ENCODE results near the gene HNMT. TPM values are rescaled to one million over a fixed set of nuclear protein-coding genes. Genes with fewer than 3 reads are reported as not detected.

The HNMT gene
- total and polyA plus RNA-seq, 2 of the 13 experiments (the other 11 are each of a cell fraction or from before 2014, with no cell fraction given): 279 to 309 TPM

DNA sequence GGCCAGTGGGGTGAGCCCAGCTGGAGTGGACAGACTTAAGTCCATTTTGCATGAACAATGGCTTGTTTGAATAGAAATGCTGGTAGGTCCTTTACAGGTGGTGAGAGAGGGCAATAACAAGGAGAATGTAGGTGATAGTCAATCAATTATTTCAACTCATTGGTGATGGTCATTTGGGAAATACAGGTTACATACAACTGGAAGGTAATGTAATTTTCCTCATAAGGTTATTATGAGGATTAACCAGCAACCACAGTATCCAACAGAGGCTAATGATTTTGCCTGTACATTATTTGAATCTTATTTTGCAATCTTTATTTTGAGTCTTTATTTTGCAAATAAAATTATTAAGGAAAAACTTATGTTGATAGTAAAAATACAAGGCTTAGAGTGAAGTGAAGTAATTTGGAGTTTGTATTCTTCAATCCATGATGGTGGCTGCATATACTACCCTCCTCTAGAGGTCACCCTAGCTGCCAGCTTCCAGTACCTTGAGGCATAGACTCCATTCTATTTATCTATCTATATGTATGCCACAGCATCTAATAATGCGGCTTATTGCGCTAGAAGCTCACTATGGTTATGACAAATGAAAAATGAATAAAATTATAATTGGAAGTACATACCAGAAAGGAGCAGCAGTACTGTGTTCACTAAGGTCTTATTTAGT is 20.5 kb upstream of the HNMT start (continued):
- TF ChIP-seq, protein P1, sequence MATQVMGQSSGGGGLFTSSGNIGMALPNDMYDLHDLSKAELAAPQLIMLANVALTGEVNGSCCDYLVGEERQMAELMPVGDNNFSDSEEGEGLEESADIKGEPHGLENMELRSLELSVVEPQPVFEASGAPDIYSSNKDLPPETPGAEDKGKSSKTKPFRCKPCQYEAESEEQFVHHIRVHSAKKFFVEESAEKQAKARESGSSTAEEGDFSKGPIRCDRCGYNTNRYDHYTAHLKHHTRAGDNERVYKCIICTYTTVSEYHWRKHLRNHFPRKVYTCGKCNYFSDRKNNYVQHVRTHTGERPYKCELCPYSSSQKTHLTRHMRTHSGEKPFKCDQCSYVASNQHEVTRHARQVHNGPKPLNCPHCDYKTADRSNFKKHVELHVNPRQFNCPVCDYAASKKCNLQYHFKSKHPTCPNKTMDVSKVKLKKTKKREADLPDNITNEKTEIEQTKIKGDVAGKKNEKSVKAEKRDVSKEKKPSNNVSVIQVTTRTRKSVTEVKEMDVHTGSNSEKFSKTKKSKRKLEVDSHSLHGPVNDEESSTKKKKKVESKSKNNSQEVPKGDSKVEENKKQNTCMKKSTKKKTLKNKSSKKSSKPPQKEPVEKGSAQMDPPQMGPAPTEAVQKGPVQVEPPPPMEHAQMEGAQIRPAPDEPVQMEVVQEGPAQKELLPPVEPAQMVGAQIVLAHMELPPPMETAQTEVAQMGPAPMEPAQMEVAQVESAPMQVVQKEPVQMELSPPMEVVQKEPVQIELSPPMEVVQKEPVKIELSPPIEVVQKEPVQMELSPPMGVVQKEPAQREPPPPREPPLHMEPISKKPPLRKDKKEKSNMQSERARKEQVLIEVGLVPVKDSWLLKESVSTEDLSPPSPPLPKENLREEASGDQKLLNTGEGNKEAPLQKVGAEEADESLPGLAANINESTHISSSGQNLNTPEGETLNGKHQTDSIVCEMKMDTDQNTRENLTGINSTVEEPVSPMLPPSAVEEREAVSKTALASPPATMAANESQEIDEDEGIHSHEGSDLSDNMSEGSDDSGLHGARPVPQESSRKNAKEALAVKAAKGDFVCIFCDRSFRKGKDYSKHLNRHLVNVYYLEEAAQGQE (IDR thresholded peaks at IDR 0.05; ENCODE audit: borderline replicate concordance in 1 of 2, low read depth in 1 of 2, low read length in 2 of 2): no peak
- TF ChIP-seq, protein P2, sequence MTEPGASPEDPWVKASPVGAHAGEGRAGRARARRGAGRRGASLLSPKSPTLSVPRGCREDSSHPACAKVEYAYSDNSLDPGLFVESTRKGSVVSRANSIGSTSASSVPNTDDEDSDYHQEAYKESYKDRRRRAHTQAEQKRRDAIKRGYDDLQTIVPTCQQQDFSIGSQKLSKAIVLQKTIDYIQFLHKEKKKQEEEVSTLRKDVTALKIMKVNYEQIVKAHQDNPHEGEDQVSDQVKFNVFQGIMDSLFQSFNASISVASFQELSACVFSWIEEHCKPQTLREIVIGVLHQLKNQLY (CRISPR knock-in tag; IDR thresholded peaks at IDR 0.05): 0 out of 2 replicates have a peak, but pooled peaks have one; percentile 2
- TF ChIP-seq HNF4A (CRISPR knock-in tag; IDR thresholded peaks at IDR 0.05): no peak
- peak in 1 of 2 experiments; percentile 31; a peak in 1 of 4 replicates for TF ChIP-seq POLR2A (IDR thresholded peaks at IDR 0.05; ENCODE audit: insufficient read depth in 1 of 2, low read depth in 2 of 2, low read length in 2 of 2)
- TF ChIP-seq, protein P3, sequence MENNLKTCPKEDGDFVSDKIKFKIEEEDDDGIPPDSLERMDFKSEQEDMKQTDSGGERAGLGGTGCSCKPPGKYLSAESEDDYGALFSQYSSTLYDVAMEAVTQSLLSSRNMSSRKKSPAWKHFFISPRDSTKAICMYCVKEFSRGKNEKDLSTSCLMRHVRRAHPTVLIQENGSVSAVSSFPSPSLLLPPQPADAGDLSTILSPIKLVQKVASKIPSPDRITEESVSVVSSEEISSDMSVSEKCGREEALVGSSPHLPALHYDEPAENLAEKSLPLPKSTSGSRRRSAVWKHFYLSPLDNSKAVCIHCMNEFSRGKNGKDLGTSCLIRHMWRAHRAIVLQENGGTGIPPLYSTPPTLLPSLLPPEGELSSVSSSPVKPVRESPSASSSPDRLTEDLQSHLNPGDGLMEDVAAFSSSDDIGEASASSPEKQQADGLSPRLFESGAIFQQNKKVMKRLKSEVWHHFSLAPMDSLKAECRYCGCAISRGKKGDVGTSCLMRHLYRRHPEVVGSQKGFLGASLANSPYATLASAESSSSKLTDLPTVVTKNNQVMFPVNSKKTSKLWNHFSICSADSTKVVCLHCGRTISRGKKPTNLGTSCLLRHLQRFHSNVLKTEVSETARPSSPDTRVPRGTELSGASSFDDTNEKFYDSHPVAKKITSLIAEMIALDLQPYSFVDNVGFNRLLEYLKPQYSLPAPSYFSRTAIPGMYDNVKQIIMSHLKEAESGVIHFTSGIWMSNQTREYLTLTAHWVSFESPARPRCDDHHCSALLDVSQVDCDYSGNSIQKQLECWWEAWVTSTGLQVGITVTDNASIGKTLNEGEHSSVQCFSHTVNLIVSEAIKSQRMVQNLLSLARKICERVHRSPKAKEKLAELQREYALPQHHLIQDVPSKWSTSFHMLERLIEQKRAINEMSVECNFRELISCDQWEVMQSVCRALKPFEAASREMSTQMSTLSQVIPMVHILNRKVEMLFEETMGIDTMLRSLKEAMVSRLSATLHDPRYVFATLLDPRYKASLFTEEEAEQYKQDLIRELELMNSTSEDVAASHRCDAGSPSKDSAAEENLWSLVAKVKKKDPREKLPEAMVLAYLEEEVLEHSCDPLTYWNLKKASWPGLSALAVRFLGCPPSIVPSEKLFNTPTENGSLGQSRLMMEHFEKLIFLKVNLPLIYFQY (CRISPR knock-in tag; IDR thresholded peaks at IDR 0.05; ENCODE audit: borderline replicate concordance): 0 out of 2 replicates have a peak, but pooled peaks have one; percentile 15
- TF ChIP-seq HOXA9 (CRISPR knock-in tag; IDR thresholded peaks at IDR 0.05; ENCODE audit: borderline replicate concordance): no peak
- TF ChIP-seq, protein P4, sequence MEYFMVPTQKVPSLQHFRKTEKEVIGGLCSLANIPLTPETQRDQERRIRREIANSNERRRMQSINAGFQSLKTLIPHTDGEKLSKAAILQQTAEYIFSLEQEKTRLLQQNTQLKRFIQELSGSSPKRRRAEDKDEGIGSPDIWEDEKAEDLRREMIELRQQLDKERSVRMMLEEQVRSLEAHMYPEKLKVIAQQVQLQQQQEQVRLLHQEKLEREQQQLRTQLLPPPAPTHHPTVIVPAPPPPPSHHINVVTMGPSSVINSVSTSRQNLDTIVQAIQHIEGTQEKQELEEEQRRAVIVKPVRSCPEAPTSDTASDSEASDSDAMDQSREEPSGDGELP (IDR thresholded peaks at IDR 0.05; ENCODE audit: borderline replicate concordance, low read depth): peak; percentile 94
- TF ChIP-seq KDM5A (IDR thresholded peaks at IDR 0.05; ENCODE audit: borderline replicate concordance, low read length): 0 out of 2 replicates have a peak, but pooled peaks have one; percentile 13
- TF ChIP-seq GATAD1 (CRISPR knock-in tag; IDR thresholded peaks at IDR 0.05): no peak
- TF ChIP-seq ZNF816 (CRISPR knock-in tag; IDR thresholded peaks at IDR 0.05; ENCODE audit: borderline replicate concordance): no peak
- 0 out of 2 replicates have a peak, but pooled peaks have one; percentile 24 for TF ChIP-seq HDAC6 (IDR thresholded peaks at IDR 0.05; ENCODE audit: low read depth, low read length)
- TF ChIP-seq HNRNPL (IDR thresholded peaks at IDR 0.05; ENCODE audit: low read depth, low read length): 0 out of 2 replicates have a peak, but pooled peaks have one; percentile 29
- TF ChIP-seq ZNF619 (CRISPR knock-in tag; IDR thresholded peaks at IDR 0.05): no peak
- no peak for TF ChIP-seq MED8 (CRISPR knock-in tag; IDR thresholded peaks at IDR 0.05; ENCODE audit: insufficient replicate concordance)
- peak; percentile 7; the same call in 1 of the 2 replicates for TF ChIP-seq ZMYM2 (CRISPR knock-in tag; IDR thresholded peaks at IDR 0.05)
- TF ChIP-seq, protein P5, sequence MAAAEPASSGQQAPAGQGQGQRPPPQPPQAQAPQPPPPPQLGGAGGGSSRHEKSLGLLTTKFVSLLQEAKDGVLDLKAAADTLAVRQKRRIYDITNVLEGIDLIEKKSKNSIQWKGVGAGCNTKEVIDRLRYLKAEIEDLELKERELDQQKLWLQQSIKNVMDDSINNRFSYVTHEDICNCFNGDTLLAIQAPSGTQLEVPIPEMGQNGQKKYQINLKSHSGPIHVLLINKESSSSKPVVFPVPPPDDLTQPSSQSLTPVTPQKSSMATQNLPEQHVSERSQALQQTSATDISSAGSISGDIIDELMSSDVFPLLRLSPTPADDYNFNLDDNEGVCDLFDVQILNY (CRISPR knock-in tag; conservative IDR thresholded peaks at IDR 0.05): no peak
- no peak for TF ChIP-seq RORA (CRISPR knock-in tag; IDR thresholded peaks at IDR 0.05)

Measured in HepG2 (cell line).